MCF 10A (cell line): ENCODE results near the gene RTCB. TPM values are rescaled to one million over a fixed set of nuclear protein-coding genes. Genes with fewer than 3 reads are reported as not detected.

Source experiments
- BruUV-seq: library from RNA; stranded (reverse); fragments of 400-500 nt; replicated peaks from 2 replicates; lab custom pipeline; 2021; lab: Mats Ljungman, UMichigan
- CTCF ChIA-PET: fragments of 300-600 bp; sonication (Branson Sonifier 250); formaldehyde crosslinking; extraction: SDS; loops from one replicate; lab custom pipeline; 2021; ENCODE audit warnings: antibody characterized with exemption, inconsistent platforms; lab: Yijun Ruan, JAX
- POLR2A ChIA-PET: fragments of 300-600, 350-650 bp; sonication (Branson Sonifier 250); formaldehyde crosslinking; extraction: SDS; loops from one replicate; lab custom pipeline; 2020; ENCODE audit warnings: antibody characterized with exemption, inconsistent platforms; lab: Yijun Ruan, JAX
- DNase-seq: peaks from one replicate; pipeline ENCODE4 v3.0.0-alpha.2; 2018; ENCODE audit not compliant: unreplicated experiment
- H3K27ac Mint-ChIP-seq: one replicate; pipeline ENCODE4 v1.8.0; 2022; ENCODE audit warnings: mild to moderate bottlenecking, low read depth, mixed read lengths; ENCODE audit not compliant: unreplicated experiment
- H3K27me3 Mint-ChIP-seq: one replicate; pipeline ENCODE4 v1.8.0; 2022; ENCODE audit warnings: mixed read lengths; ENCODE audit not compliant: insufficient read depth, unreplicated experiment
- H3K36me3 Mint-ChIP-seq: one replicate; pipeline ENCODE4 v1.8.0; 2022; ENCODE audit warnings: mild to moderate bottlenecking, moderate library complexity, mixed read lengths; ENCODE audit not compliant: insufficient read depth, unreplicated experiment
- H3K4me1 Mint-ChIP-seq: one replicate; pipeline ENCODE4 v1.8.0; 2022; ENCODE audit warnings: mixed read lengths; ENCODE audit not compliant: insufficient read depth, unreplicated experiment
- H3K4me3 Mint-ChIP-seq: one replicate; pipeline ENCODE4 v1.8.0; 2022; ENCODE audit warnings: mild to moderate bottlenecking, moderate library complexity, mixed read lengths; ENCODE audit not compliant: unreplicated experiment
- H3K9me3 Mint-ChIP-seq: one replicate; pipeline ENCODE4 v1.8.0; 2022; ENCODE audit warnings: mixed read lengths; ENCODE audit not compliant: unreplicated experiment
- intact Hi-C: fragments of 100-400 bp; cut with micrococcal nuclease; formaldehyde crosslinking; loops from 2 replicates; pipeline ENCODE4 v1.14.1; 2022
- total RNA-seq: library from RNA; stranded (reverse); gene quantifications from 2 replicates; pipeline ENCODE4 v1.2.3, GENCODE V29; 2022
- TF ChIP-seq, protein P1 (sequence below): fragments of 200-600 bp; IDR thresholded peaks from one replicate; pipeline ENCODE4 v1.8.0; 2022; ENCODE audit warnings: antibody characterized with exemption, mild to moderate bottlenecking; ENCODE audit not compliant: unreplicated experiment

The RTCB gene
- total RNA-seq, 1 experiment from 2014 or later = 93.4 TPM

GRCh38 chr22:32338757-32339156 lies 73.3 kb downstream of the RTCB start:
- ChIA-PET POLR2A (no interaction called here), CTCF (interaction anchor here (0.6 kb wide), 1 partner anchor 10 kb away, joined by 3 read pairs; no protein-coding TSS in a partner anchor)
- Mint-ChIP-seq H3K27me3 (peaks cover 63% of the 10 kb centered on the region), H3K4me3 (no peak overlapping the region), H3K27ac (no peak overlapping the region), H3K36me3 (no peaks in the 10 kb centered on the region), H3K9me3 (no peaks in the 10 kb centered on the region), H3K4me1 (no peaks in the 10 kb centered on the region)
- TF ChIP-seq, protein P1, sequence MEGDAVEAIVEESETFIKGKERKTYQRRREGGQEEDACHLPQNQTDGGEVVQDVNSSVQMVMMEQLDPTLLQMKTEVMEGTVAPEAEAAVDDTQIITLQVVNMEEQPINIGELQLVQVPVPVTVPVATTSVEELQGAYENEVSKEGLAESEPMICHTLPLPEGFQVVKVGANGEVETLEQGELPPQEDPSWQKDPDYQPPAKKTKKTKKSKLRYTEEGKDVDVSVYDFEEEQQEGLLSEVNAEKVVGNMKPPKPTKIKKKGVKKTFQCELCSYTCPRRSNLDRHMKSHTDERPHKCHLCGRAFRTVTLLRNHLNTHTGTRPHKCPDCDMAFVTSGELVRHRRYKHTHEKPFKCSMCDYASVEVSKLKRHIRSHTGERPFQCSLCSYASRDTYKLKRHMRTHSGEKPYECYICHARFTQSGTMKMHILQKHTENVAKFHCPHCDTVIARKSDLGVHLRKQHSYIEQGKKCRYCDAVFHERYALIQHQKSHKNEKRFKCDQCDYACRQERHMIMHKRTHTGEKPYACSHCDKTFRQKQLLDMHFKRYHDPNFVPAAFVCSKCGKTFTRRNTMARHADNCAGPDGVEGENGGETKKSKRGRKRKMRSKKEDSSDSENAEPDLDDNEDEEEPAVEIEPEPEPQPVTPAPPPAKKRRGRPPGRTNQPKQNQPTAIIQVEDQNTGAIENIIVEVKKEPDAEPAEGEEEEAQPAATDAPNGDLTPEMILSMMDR = no peak
- intact Hi-C loops = no loop called here
- DNase-seq = no peak
- BruUV-seq = no TSS peak

Other genes starting within 250 kb of the RTCB start
- not detected in 2 replicates for gene RFPL2, start 207.2 kb downstream of the RTCB start, total RNA-seq
- not detected in 2 replicates for gene SLC5A4, start 156.9 kb downstream of the RTCB start, total RNA-seq
- not detected in 2 replicates for gene RFPL3, start 54.4 kb downstream of the RTCB start, total RNA-seq
- not detected in 2 replicates for gene BPIFC, start 52.2 kb upstream of the RTCB start, total RNA-seq
- gene FBXO7, start 62.6 kb upstream of the RTCB start, total RNA-seq = 59.8 and 76.9 TPM in 2 replicates